Measurements from ENCODE around the gene LARGE1.

- no peak for TF ChIP-seq CTCF (IDR thresholded peaks at IDR 0.05)
- TF ChIP-seq ZFX (IDR thresholded peaks at IDR 0.05; ENCODE audit: borderline replicate concordance) = no peak
These were observed 214.2 kb downstream of the LARGE1 start for GRCh38 chr22:33706100-33706499.
